ENCODE data around the gene PAAF1. TPM values are rescaled to one million over a fixed set of nuclear protein-coding genes. Genes with fewer than 3 reads are reported as not detected.

PAAF1 gene
- total and polyA plus RNA-seq, 12 donors: 14.2 to 55.9 (median 28.0) TPM

GRCh38 chr11:73912026-73912425, 35.2 kb downstream of the PAAF1 start:
- Histone ChIP-seq H3K4me3 (no peak overlapping the region), H3K36me3 (replicated peaks in 1 of 2) (peaks cover 0 to 36% of the 10 kb centered on the region in 2 donors), H3K4me1 (replicated peaks in 1 of 2) (peaks cover 0 to 12% of the 10 kb centered on the region in 2 donors), H3K9me3 (replicated peaks in 1 of 3) (no peaks in the 10 kb centered on the region), H3K27me3 (no peaks in the 10 kb centered on the region), H3K27ac (no peak overlapping the region)
- 94 to 98% (median 98%) methylated on average over 2 of the region's 2 CpGs for WGBS, 4 donors
- TF ChIP-seq, protein P1, sequence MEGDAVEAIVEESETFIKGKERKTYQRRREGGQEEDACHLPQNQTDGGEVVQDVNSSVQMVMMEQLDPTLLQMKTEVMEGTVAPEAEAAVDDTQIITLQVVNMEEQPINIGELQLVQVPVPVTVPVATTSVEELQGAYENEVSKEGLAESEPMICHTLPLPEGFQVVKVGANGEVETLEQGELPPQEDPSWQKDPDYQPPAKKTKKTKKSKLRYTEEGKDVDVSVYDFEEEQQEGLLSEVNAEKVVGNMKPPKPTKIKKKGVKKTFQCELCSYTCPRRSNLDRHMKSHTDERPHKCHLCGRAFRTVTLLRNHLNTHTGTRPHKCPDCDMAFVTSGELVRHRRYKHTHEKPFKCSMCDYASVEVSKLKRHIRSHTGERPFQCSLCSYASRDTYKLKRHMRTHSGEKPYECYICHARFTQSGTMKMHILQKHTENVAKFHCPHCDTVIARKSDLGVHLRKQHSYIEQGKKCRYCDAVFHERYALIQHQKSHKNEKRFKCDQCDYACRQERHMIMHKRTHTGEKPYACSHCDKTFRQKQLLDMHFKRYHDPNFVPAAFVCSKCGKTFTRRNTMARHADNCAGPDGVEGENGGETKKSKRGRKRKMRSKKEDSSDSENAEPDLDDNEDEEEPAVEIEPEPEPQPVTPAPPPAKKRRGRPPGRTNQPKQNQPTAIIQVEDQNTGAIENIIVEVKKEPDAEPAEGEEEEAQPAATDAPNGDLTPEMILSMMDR (IDR thresholded peaks at IDR 0.05): no peak
- no peak for TF ChIP-seq POLR2A (IDR thresholded peaks at IDR 0.05)
- intact Hi-C loops (cut with DNase I): no loop called here
- DNase-seq: no peak

GRCh38 chr11:73913472-73913871, 36.7 kb downstream of the PAAF1 start:
- H3K4me1 ChIP-seq (replicated peaks in 1 of 2): peaks cover 0 to 13% of the 10 kb centered on the region in 2 donors
- H3K27ac ChIP-seq: no peak overlapping the region
- DNase-seq: no peak
- no peak overlapping the region for H3K4me3 ChIP-seq
- H3K36me3 ChIP-seq (replicated peaks in 1 of 2): peaks cover 0 to 38% of the 10 kb centered on the region in 2 donors
- intact Hi-C loops (cut with DNase I): no loop called here
- no peaks in the 10 kb centered on the region for H3K27me3 ChIP-seq
- no peaks in the 10 kb centered on the region for H3K9me3 ChIP-seq (replicated peaks in 1 of 3)
- TF ChIP-seq POLR2A (IDR thresholded peaks at IDR 0.05): no peak
- TF ChIP-seq, protein P1 (IDR thresholded peaks at IDR 0.05): no peak

DNA sequence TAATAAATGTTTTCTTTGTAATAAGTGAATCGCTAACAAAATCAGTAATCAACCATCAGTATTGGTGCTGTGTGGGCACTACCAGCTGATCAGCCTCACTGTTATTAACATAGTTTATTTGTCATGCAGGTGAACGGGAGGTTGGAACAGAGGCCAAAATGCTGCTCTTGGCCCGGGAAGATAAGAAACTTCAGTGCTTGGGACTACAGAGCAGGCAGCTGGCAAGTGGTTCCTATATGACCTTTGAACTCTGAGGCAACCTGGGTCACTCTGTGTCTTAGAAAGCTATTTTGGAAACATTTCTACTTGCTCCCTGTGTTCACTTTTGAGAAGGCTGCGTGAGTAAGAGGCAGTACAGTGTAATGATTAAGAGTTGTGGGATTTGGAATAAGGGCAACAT, 37.5 kb downstream of the PAAF1 start:
- peaks cover 0 to 44% of the 10 kb centered on the region in 2 donors for H3K36me3 ChIP-seq (replicated peaks in 1 of 2)
- WGBS, 4 donors: 78 to 86% (median 85%) methylated on average over 4 of the region's 4 CpGs

GRCh38 chr11:73916435-73916834, 39.6 kb downstream of the PAAF1 start:
- Histone ChIP-seq H3K27me3 (no peaks in the 10 kb centered on the region), H3K4me1 (replicated peaks in 1 of 2) (peaks cover 0 to 13% of the 10 kb centered on the region in 2 donors), H3K36me3 (replicated peaks in 1 of 2) (peaks cover 0 to 44% of the 10 kb centered on the region in 2 donors), H3K27ac (peak overlapping the region in 2 of 5 donors; percentile 16 to 19), H3K9me3 (replicated peaks in 1 of 3) (no peaks in the 10 kb centered on the region), H3K4me3 (no peak overlapping the region)
- intact Hi-C loops (cut with DNase I): no loop called here
- TF ChIP-seq POLR2A (IDR thresholded peaks at IDR 0.05): no peak
- TF ChIP-seq, protein P1 (IDR thresholded peaks at IDR 0.05): no peak
- peak in 3 of 7 donors; percentile 20 to 46 (median 21) for DNase-seq
- 35 to 59% (median 49%) methylated on average over 1 of the region's 1 CpG for WGBS, 4 donors

More for the DNA sequence above, 37.5 kb downstream of the PAAF1 start:
- TF ChIP-seq, protein P1 (IDR thresholded peaks at IDR 0.05): no peak
- TF ChIP-seq POLR2A (IDR thresholded peaks at IDR 0.05): no peak
- no peaks in the 10 kb centered on the region for H3K9me3 ChIP-seq (replicated peaks in 1 of 3)
- no peaks in the 10 kb centered on the region for H3K27me3 ChIP-seq
- H3K27ac ChIP-seq: no peak overlapping the region
- H3K4me1 ChIP-seq (replicated peaks in 1 of 2): peaks cover 0 to 13% of the 10 kb centered on the region in 2 donors
- DNase-seq: no peak
- intact Hi-C loops (cut with DNase I): no loop called here
- no peak overlapping the region for H3K4me3 ChIP-seq
